ENCODE data around the gene ITPR1.

ITPR1 gene

DNA sequence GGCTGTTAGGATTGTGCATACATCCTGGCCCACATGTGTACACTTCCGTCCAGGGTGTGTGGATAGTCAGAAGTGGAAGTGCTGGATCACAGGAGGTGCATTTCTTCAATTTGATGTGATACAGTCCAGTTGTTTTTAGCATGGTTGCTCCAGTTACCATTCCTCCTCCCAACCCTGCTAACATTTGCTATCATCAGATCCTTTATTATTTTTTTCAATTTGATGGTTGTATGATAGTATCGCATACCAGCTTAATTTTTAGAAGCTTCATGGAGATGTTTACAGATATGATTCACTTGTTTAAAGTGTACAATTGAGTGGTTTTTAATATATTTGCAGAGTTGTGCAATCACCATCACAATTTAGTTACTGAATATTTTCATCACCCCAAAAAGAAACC lies 202.7 kb downstream of the ITPR1 start:
- no peak overlapping the region for H3K4me3 ChIP-seq (replicated peaks; ENCODE audit: insufficient read depth, low read length)
- H3K27me3 ChIP-seq (ENCODE audit: insufficient read depth, poor library complexity, severe bottlenecking): no peaks in the 10 kb centered on the region
- TF ChIP-seq, protein P1, sequence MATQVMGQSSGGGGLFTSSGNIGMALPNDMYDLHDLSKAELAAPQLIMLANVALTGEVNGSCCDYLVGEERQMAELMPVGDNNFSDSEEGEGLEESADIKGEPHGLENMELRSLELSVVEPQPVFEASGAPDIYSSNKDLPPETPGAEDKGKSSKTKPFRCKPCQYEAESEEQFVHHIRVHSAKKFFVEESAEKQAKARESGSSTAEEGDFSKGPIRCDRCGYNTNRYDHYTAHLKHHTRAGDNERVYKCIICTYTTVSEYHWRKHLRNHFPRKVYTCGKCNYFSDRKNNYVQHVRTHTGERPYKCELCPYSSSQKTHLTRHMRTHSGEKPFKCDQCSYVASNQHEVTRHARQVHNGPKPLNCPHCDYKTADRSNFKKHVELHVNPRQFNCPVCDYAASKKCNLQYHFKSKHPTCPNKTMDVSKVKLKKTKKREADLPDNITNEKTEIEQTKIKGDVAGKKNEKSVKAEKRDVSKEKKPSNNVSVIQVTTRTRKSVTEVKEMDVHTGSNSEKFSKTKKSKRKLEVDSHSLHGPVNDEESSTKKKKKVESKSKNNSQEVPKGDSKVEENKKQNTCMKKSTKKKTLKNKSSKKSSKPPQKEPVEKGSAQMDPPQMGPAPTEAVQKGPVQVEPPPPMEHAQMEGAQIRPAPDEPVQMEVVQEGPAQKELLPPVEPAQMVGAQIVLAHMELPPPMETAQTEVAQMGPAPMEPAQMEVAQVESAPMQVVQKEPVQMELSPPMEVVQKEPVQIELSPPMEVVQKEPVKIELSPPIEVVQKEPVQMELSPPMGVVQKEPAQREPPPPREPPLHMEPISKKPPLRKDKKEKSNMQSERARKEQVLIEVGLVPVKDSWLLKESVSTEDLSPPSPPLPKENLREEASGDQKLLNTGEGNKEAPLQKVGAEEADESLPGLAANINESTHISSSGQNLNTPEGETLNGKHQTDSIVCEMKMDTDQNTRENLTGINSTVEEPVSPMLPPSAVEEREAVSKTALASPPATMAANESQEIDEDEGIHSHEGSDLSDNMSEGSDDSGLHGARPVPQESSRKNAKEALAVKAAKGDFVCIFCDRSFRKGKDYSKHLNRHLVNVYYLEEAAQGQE (IDR thresholded peaks at IDR 0.05; ENCODE audit: insufficient replicate concordance, low read depth): no peak
- TF ChIP-seq GABPA (IDR thresholded peaks at IDR 0.05; ENCODE audit: low read depth): no peak
- TF ChIP-seq, protein P2, sequence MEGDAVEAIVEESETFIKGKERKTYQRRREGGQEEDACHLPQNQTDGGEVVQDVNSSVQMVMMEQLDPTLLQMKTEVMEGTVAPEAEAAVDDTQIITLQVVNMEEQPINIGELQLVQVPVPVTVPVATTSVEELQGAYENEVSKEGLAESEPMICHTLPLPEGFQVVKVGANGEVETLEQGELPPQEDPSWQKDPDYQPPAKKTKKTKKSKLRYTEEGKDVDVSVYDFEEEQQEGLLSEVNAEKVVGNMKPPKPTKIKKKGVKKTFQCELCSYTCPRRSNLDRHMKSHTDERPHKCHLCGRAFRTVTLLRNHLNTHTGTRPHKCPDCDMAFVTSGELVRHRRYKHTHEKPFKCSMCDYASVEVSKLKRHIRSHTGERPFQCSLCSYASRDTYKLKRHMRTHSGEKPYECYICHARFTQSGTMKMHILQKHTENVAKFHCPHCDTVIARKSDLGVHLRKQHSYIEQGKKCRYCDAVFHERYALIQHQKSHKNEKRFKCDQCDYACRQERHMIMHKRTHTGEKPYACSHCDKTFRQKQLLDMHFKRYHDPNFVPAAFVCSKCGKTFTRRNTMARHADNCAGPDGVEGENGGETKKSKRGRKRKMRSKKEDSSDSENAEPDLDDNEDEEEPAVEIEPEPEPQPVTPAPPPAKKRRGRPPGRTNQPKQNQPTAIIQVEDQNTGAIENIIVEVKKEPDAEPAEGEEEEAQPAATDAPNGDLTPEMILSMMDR (IDR thresholded peaks at IDR 0.05; ENCODE audit: insufficient read depth, low read length): no peak
- TF ChIP-seq SPI1 (IDR thresholded peaks at IDR 0.05; ENCODE audit: borderline replicate concordance, low read depth): no peak
- TF ChIP-seq POLR2AphosphoS5 (IDR thresholded peaks at IDR 0.05; ENCODE audit: low read depth): no peak
- no peak for DNase-seq (ENCODE audit: low read depth in 1 of 2, low spot score in 1 of 2)
- no peak overlapping the region for H3K27ac ChIP-seq (replicated peaks)

DNA sequence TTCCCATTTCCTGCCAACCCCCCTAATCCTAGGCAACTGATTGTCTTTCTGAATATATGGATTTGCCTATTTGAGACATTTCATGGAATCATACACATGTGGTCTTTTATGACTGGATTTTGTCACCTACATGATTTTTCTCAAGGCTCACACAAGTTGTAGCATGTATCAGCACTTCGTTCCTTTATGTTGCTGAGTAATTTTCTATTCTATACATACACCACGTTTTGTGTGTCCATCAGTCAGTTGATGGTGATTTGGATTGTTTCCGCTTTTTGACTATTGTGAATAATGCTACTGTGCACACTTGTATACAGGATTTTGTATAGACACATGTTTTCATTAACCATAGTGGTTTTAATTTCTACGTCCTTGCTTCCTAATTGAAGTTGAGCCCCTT lies 203.1 kb downstream of the ITPR1 start:
- TF ChIP-seq, protein P1 (IDR thresholded peaks at IDR 0.05; ENCODE audit: insufficient replicate concordance, low read depth): no peak
- no peak for TF ChIP-seq POLR2AphosphoS5 (IDR thresholded peaks at IDR 0.05; ENCODE audit: low read depth)
- TF ChIP-seq, protein P2 (IDR thresholded peaks at IDR 0.05; ENCODE audit: insufficient read depth, low read length): no peak
- no peak for TF ChIP-seq SPI1 (IDR thresholded peaks at IDR 0.05; ENCODE audit: borderline replicate concordance, low read depth)
- TF ChIP-seq GABPA (IDR thresholded peaks at IDR 0.05; ENCODE audit: low read depth): no peak
- H3K27me3 ChIP-seq (ENCODE audit: insufficient read depth, poor library complexity, severe bottlenecking): no peaks in the 10 kb centered on the region
- no peak overlapping the region for H3K27ac ChIP-seq (replicated peaks)
- no peak for DNase-seq (ENCODE audit: low read depth in 1 of 2, low spot score in 1 of 2)
- H3K4me3 ChIP-seq (replicated peaks; ENCODE audit: insufficient read depth, low read length): no peak overlapping the region

DNA sequence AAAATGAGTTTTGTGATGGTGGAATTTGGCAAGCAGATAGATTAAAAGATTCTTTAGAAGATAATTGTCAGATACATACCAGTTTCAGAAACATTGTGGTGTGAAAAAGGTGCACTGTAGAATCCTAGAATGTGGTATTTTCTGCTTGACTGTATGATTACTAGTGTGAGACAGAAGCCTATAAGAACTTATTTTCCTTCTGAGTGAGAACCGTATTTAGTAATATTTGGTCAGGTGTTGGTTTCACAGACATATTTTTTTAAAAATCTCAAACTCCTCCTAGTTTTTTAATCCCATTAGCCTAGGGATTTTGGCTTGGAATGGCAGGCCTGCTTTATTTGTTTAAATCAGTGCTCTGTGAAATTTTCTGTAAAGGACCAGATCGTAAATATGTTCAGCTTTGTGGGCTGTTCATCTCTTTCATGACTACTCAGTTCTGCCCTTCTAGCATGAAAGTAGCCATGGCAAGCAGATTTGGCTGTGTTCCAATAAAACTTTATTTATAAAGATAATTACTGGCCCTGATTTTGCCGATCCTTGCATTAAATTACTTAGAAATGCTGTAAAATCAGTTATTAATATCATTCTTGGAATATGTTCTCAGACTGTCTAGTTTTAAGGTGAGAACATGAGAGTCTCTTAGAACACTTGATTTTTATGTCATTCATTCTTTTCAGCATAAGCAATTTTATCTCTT lies 205.1 kb downstream of the ITPR1 start:
- TF ChIP-seq POLR2AphosphoS5 (IDR thresholded peaks at IDR 0.05; ENCODE audit: low read depth): no peak
- no peak for TF ChIP-seq GABPA (IDR thresholded peaks at IDR 0.05; ENCODE audit: low read depth)
- TF ChIP-seq, protein P1 (IDR thresholded peaks at IDR 0.05; ENCODE audit: insufficient replicate concordance, low read depth): no peak
- TF ChIP-seq, protein P2 (IDR thresholded peaks at IDR 0.05; ENCODE audit: insufficient read depth, low read length): no peak
- TF ChIP-seq SPI1 (IDR thresholded peaks at IDR 0.05; ENCODE audit: borderline replicate concordance, low read depth): no peak
- Histone ChIP-seq H3K4me3 (replicated peaks; ENCODE audit: insufficient read depth, low read length) (no peak overlapping the region), H3K27me3 (ENCODE audit: insufficient read depth, poor library complexity, severe bottlenecking) (no peaks in the 10 kb centered on the region), H3K27ac (replicated peaks) (no peak overlapping the region)
- no peak for DNase-seq (ENCODE audit: low read depth in 1 of 2, low spot score in 1 of 2)

Data from HL-60 (cell line).